ENCODE data around the gene PSME2. TPM values are rescaled to one million over a fixed set of nuclear protein-coding genes. Genes with fewer than 3 reads are reported as not detected.

PSME2 gene
- polyA plus RNA-seq, 1 donor from 2014 or later, result 73.3 TPM

- Histone ChIP-seq H3K27me3 (ENCODE audit: insufficient read depth, low read depth, low read length) (no peaks in the 10 kb centered on the region), H3K27ac (ENCODE audit: low read length) (no peak overlapping the region), H3K4me2 (ENCODE audit: low read length) (no peak overlapping the region), H3K9me2 (ENCODE audit: insufficient read depth, low read length) (no peaks in the 10 kb centered on the region), H3F3A (ENCODE audit: insufficient read depth, low read length, poor library complexity, severe bottlenecking) (no peaks in the 10 kb centered on the region), H3K4me3 (ENCODE audit: low read length) (no peak overlapping the region), H3K9me3 (ENCODE audit: low read length) (no peaks in the 10 kb centered on the region), H3K9ac (ENCODE audit: low read length) (no peak overlapping the region), H3K36me3 (ENCODE audit: insufficient read depth, low read length) (no peaks in the 10 kb centered on the region), H4K20me1 (ENCODE audit: insufficient read depth) (no peaks in the 10 kb centered on the region), H2AFZ (ENCODE audit: low read depth, low read length) (no peak overlapping the region), H3K79me2 (replicated peaks; ENCODE audit: insufficient read depth, low read length) (no peaks in the 10 kb centered on the region)
- no peak for TF ChIP-seq EZH2 (IDR thresholded peaks at IDR 0.05; ENCODE audit: borderline replicate concordance, insufficient read depth, low read length, poor library complexity, severe bottlenecking)
- TF ChIP-seq MXI1 (conservative IDR thresholded peaks at IDR 0.05; ENCODE audit: poor library complexity, severe bottlenecking), result no peak
- no peak for TF ChIP-seq RAD21 (conservative IDR thresholded peaks at IDR 0.05)
- TF ChIP-seq TAF1 (IDR thresholded peaks at IDR 0.05; ENCODE audit: low read depth), result no peak
- no peak for TF ChIP-seq EP300 (conservative IDR thresholded peaks at IDR 0.05; ENCODE audit: poor library complexity, severe bottlenecking)
- TF ChIP-seq SMC3 (conservative IDR thresholded peaks at IDR 0.05; ENCODE audit: poor library complexity), result no peak
- TF ChIP-seq POLR2AphosphoS5 (IDR thresholded peaks at IDR 0.05), result no peak
- TF ChIP-seq, protein P1, sequence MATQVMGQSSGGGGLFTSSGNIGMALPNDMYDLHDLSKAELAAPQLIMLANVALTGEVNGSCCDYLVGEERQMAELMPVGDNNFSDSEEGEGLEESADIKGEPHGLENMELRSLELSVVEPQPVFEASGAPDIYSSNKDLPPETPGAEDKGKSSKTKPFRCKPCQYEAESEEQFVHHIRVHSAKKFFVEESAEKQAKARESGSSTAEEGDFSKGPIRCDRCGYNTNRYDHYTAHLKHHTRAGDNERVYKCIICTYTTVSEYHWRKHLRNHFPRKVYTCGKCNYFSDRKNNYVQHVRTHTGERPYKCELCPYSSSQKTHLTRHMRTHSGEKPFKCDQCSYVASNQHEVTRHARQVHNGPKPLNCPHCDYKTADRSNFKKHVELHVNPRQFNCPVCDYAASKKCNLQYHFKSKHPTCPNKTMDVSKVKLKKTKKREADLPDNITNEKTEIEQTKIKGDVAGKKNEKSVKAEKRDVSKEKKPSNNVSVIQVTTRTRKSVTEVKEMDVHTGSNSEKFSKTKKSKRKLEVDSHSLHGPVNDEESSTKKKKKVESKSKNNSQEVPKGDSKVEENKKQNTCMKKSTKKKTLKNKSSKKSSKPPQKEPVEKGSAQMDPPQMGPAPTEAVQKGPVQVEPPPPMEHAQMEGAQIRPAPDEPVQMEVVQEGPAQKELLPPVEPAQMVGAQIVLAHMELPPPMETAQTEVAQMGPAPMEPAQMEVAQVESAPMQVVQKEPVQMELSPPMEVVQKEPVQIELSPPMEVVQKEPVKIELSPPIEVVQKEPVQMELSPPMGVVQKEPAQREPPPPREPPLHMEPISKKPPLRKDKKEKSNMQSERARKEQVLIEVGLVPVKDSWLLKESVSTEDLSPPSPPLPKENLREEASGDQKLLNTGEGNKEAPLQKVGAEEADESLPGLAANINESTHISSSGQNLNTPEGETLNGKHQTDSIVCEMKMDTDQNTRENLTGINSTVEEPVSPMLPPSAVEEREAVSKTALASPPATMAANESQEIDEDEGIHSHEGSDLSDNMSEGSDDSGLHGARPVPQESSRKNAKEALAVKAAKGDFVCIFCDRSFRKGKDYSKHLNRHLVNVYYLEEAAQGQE (IDR thresholded peaks at IDR 0.05; ENCODE audit: borderline replicate concordance), result no peak
- no peak for TF ChIP-seq CTCF (IDR thresholded peaks at IDR 0.05; ENCODE audit: poor library complexity, severe bottlenecking)
Measured at GRCh38 chr14:24179294-24179960, 33.0 kb upstream of the PSME2 start.

GRCh38 chr14:24178399-24179178 is 32.2 kb upstream of the PSME2 start:
- Histone ChIP-seq H2AFZ (ENCODE audit: low read depth, low read length) (no peak overlapping the region), H3K9me2 (ENCODE audit: insufficient read depth, low read length) (no peaks in the 10 kb centered on the region), H3K4me2 (ENCODE audit: low read length) (no peak overlapping the region), H3K9ac (ENCODE audit: low read length) (no peak overlapping the region), H3K27ac (ENCODE audit: low read length) (no peak overlapping the region), H3K79me2 (replicated peaks; ENCODE audit: insufficient read depth, low read length) (no peaks in the 10 kb centered on the region), H3K27me3 (ENCODE audit: insufficient read depth, low read depth, low read length) (no peaks in the 10 kb centered on the region), H3K4me3 (ENCODE audit: low read length) (no peak overlapping the region), H3K36me3 (ENCODE audit: insufficient read depth, low read length) (no peaks in the 10 kb centered on the region), H3F3A (ENCODE audit: insufficient read depth, low read length, poor library complexity, severe bottlenecking) (no peaks in the 10 kb centered on the region), H3K9me3 (ENCODE audit: low read length) (no peaks in the 10 kb centered on the region), H4K20me1 (ENCODE audit: insufficient read depth) (no peaks in the 10 kb centered on the region)
- TF ChIP-seq EZH2 (IDR thresholded peaks at IDR 0.05; ENCODE audit: borderline replicate concordance, insufficient read depth, low read length, poor library complexity, severe bottlenecking) (no peak), POLR2AphosphoS5 (IDR thresholded peaks at IDR 0.05) (no peak), SMC3 (conservative IDR thresholded peaks at IDR 0.05; ENCODE audit: poor library complexity) (no peak), RAD21 (conservative IDR thresholded peaks at IDR 0.05) (no peak), MXI1 (conservative IDR thresholded peaks at IDR 0.05; ENCODE audit: poor library complexity, severe bottlenecking) (no peak), CTCF (IDR thresholded peaks at IDR 0.05; ENCODE audit: poor library complexity, severe bottlenecking) (no peak), TAF1 (IDR thresholded peaks at IDR 0.05; ENCODE audit: low read depth) (no peak)

Measured in neural cell (in vitro differentiated cells).